Central memory CD8-positive, alpha-beta T cell (primary cell): ENCODE data around the gene ATXN1.
A peak's percentile ranks its signal among the peaks of the same experiment; 100 is the strongest.
"Not testable (repeated sequence)": the region's sequence is repeated elsewhere in the genome, so short reads cannot be mapped to it uniquely, and the experiment has no call there.

Experiments
- ATAC-seq: fragments of 150-1000 bp; cut with Tn5 transposase; replicated peaks from 2 replicates; pipeline ENCODE4 v1.10.0; 2022; ENCODE audit warnings: mild to moderate bottlenecking, moderate FRiP score, moderate number of reproducible peaks; ENCODE audit not compliant: poor library complexity, severe bottlenecking; ENCODE audit errors: extremely low read depth
- DNase-seq, 2 donors: peaks; one replicate each; pipeline ENCODE4 v3.0.0; 2021; ENCODE audit warnings: low spot score in 2 of 2
- H3K27ac Mint-ChIP-seq: one replicate; pipeline ENCODE4 v1.8.0; 2022; ENCODE audit warnings: low read depth, mild to moderate bottlenecking, moderate library complexity, mixed read lengths
- H3K27me3 Mint-ChIP-seq: one replicate; pipeline ENCODE4 v1.8.0; 2022; ENCODE audit warnings: mixed read lengths
- H3K36me3 Mint-ChIP-seq: one replicate; pipeline ENCODE4 v1.8.0; 2022; ENCODE audit warnings: mild to moderate bottlenecking, moderate library complexity, mixed read lengths; ENCODE audit not compliant: insufficient read depth
- H3K4me1 Mint-ChIP-seq: one replicate; pipeline ENCODE4 v1.8.0; 2022; ENCODE audit warnings: mixed read lengths
- H3K4me3 Mint-ChIP-seq: one replicate; pipeline ENCODE4 v1.8.0; 2022; ENCODE audit warnings: mild to moderate bottlenecking, moderate library complexity, mixed read lengths
- H3K9me3 Mint-ChIP-seq: one replicate; pipeline ENCODE4 v1.8.0; 2022; ENCODE audit warnings: mixed read lengths

The ATXN1 gene

DNA sequence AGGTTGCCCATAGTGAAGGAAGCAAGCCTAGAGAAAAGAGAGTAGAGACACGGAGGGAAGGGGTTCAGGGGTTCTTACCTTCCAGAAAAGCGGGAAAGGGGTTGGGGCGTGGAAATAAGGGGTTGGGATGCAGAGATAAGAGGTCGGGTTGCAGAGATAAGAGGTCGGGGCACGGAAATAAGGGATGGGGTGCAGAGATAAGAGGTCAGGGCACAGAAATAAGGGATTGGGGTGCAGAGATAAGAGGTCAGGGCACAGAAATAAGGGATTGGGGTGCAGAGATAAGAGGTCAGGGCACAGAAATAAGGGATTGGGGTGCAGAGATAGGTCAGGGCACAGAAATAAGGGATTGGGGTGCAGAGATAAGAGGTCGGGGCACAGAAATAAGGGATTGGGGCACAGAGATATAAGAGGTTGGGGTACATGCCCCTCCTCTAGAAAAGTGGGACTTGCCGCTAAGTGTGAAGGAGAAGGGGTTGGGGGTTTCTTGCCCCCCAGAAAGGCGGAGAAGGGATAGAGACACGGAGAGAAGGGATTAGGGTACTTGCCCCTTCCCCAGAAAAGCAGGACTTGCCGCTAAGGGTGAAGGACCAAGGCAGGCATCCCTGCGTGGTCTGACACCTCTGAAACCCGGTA lies 497.7 kb downstream of the ATXN1 start:
- not testable (repeated sequence) for H3K4me1 Mint-ChIP-seq, H3K9me3 Mint-ChIP-seq, H3K4me3 Mint-ChIP-seq, DNase-seq, H3K27me3 Mint-ChIP-seq, ATAC-seq, H3K36me3 Mint-ChIP-seq, H3K27ac Mint-ChIP-seq

DNA sequence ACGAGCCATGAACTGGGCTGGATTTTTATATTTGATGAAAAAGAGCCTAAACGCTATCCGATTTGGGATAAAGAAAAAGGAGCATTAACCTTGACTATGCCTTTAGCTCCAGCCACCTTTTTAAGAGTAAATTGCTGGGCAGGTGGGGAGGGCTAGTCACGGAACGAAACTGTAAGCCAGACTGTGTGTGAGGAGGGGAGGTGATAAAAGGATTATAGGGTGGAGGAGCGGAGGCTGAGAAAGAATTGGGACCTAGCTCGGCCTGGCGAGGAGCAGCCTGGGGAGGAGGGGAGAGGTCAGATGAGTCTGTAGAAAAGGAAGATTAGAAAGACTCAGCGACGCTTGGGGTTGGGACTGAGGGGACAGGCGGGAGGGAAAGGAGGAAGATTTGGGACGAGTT lies 498.5 kb downstream of the ATXN1 start:
- not testable (repeated sequence) for H3K27me3 Mint-ChIP-seq, H3K9me3 Mint-ChIP-seq, H3K4me1 Mint-ChIP-seq, H3K4me3 Mint-ChIP-seq, DNase-seq, H3K36me3 Mint-ChIP-seq, ATAC-seq, H3K27ac Mint-ChIP-seq

- H3K4me1 Mint-ChIP-seq, H3K27ac Mint-ChIP-seq, H3K27me3 Mint-ChIP-seq, H3K9me3 Mint-ChIP-seq, ATAC-seq, H3K4me3 Mint-ChIP-seq, H3K36me3 Mint-ChIP-seq, DNase-seq: not testable (repeated sequence)
Observed at GRCh38 chr6:16260602-16261001, 500.7 kb downstream of the ATXN1 start.

DNA sequence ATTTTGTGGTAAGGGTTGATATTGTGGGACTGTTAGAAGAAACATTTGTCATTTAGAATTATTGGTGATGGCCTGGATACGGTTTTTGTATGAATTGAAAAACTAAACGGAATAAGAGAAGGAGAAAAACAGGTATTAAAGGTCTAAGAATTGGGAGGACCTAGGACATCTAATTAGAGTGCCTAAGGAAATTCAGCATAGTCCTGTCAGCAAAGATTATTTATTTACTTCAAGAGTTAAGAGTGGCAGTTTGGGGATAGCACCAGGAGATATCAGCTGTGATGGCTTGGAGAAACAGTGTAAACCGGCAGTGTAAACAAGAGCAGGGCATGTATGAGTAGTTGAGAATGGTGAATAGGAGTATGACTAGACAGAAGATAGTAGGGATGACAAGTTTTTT lies 501.7 kb downstream of the ATXN1 start:
- not testable (repeated sequence) for ATAC-seq, H3K27me3 Mint-ChIP-seq, H3K9me3 Mint-ChIP-seq, H3K4me3 Mint-ChIP-seq, H3K36me3 Mint-ChIP-seq, H3K4me1 Mint-ChIP-seq, DNase-seq, H3K27ac Mint-ChIP-seq

DNA sequence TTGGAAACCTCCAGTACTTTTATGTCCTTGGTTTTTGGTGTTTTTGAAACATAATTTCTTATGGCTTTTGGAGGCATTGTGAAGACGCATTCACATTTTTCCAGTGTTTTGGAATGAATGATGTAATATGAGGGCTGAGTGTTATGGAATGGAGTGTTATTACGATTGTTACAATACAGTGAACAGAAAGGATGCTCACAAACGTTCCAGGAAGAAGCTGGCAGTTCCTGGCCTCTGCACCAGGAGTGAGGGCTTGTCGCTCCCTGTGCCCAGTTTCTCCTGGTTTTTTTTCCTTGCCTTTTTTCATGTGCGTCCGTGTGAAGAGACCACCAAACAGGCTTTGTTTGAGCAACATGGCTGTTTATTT lies 502.6 kb downstream of the ATXN1 start:
- H3K9me3 Mint-ChIP-seq, result no peaks in the 10 kb centered on the region
- no peaks in the 10 kb centered on the region for H3K36me3 Mint-ChIP-seq
- H3K4me1 Mint-ChIP-seq, result no peaks in the 10 kb centered on the region
- H3K27ac Mint-ChIP-seq, result no peak overlapping the region
- ATAC-seq (no peak), DNase-seq (no peak)
- no peaks in the 10 kb centered on the region for H3K27me3 Mint-ChIP-seq
- H3K4me3 Mint-ChIP-seq, result no peak overlapping the region

DNA sequence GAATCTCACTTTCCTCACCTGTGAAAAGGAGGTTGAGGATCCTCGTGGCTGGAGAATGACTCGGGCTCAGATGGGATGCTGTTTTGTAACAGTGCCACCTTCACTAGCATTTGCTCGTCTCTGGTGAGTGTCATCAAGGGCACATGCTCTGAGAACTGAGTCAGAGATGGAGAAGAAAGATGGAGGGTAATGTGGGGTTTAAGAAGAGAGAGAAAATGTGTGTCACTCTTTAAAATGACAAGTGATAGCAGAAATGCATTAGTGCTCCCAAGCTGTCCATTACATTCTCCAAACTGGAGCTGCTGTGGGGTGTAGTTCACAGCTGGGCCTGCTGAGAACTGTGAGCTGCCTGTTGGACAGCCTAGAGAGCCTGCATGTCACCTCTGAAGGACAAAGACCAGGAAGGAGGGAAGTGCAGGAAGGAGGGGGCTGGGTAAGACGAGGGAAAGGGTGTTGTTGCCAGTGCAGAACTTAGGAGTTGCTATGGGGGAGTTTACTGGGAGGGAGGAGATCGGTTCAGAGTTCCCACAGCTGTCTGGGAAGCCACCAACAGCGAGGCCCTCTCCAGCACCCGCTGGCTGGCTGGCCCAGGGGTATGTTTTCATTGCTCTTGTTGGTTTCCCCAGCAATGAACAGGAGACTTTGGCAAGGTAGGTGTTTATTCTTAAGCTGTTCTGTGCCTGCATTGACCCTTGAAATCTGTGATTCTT lies 503.1 kb downstream of the ATXN1 start:
- Mint-ChIP-seq H3K27ac (no peak overlapping the region), H3K27me3 (no peaks in the 10 kb centered on the region), H3K9me3 (no peaks in the 10 kb centered on the region), H3K36me3 (no peaks in the 10 kb centered on the region), H3K4me1 (peaks cover 3% of the 10 kb centered on the region), H3K4me3 (no peak overlapping the region)
- ATAC-seq, result no peak
- no peak for DNase-seq

DNA sequence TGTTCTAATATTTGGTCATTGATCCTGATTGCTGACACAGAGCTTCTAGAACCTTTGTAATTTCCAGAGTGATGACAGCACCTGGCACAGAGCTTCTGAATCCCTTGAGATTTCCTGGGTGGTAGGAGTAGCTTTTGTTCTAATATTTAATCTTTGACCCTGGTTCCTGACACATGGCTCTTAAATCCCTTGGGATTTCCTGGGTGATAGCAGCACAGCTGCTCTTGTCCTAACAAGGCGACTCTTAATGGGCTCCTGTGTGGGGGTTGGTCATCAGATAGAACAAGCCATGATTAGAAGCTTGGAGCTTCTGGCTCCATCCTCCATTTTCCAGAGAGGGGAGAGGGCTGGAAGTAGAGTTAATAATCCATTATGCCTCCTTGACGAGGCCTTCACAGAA lies 504.5 kb downstream of the ATXN1 start:
- no peak for DNase-seq
- H3K36me3 Mint-ChIP-seq, result no peaks in the 10 kb centered on the region

GRCh38 chr6:16254535-16254934 lies 506.7 kb downstream of the ATXN1 start:
- Mint-ChIP-seq H3K4me3 (no peak overlapping the region), H3K27ac (no peak overlapping the region), H3K9me3 (no peaks in the 10 kb centered on the region), H3K4me1 (peaks cover 13% of the 10 kb centered on the region), H3K36me3 (no peaks in the 10 kb centered on the region), H3K27me3 (no peaks in the 10 kb centered on the region)
- no peak for DNase-seq
- no peak for ATAC-seq

More for the DNA sequence above, 504.5 kb downstream of the ATXN1 start:
- ATAC-seq, result no peak
- H3K27me3 Mint-ChIP-seq, result no peaks in the 10 kb centered on the region
- H3K27ac Mint-ChIP-seq, result no peak overlapping the region
- no peak overlapping the region for H3K4me3 Mint-ChIP-seq
- peaks cover 13% of the 10 kb centered on the region for H3K4me1 Mint-ChIP-seq
- no peaks in the 10 kb centered on the region for H3K9me3 Mint-ChIP-seq

GRCh38 chr6:16253399-16254144 lies 507.7 kb downstream of the ATXN1 start:
- H3K4me1 Mint-ChIP-seq, result peaks cover 13% of the 10 kb centered on the region
- DNase-seq (no peak), ATAC-seq (no peak)
- H3K4me3 Mint-ChIP-seq, result no peak overlapping the region
- H3K27me3 Mint-ChIP-seq, result no peaks in the 10 kb centered on the region
- no peak overlapping the region for H3K27ac Mint-ChIP-seq
- no peaks in the 10 kb centered on the region for H3K36me3 Mint-ChIP-seq
- no peaks in the 10 kb centered on the region for H3K9me3 Mint-ChIP-seq

GRCh38 chr6:16252686-16253299 lies 508.5 kb downstream of the ATXN1 start:
- Mint-ChIP-seq H3K4me3 (no peak overlapping the region), H3K27me3 (no peaks in the 10 kb centered on the region), H3K4me1 (peaks cover 13% of the 10 kb centered on the region), H3K36me3 (no peaks in the 10 kb centered on the region), H3K27ac (no peak overlapping the region), H3K9me3 (no peaks in the 10 kb centered on the region)
- DNase-seq (no peak), ATAC-seq (peak; percentile 83)

GRCh38 chr6:16251706-16252105 lies 509.6 kb downstream of the ATXN1 start:
- no peaks in the 10 kb centered on the region for H3K36me3 Mint-ChIP-seq
- H3K27me3 Mint-ChIP-seq, result peaks cover 5% of the 10 kb centered on the region
- DNase-seq (no peak), ATAC-seq (no peak)
- no peak overlapping the region for H3K27ac Mint-ChIP-seq
- H3K9me3 Mint-ChIP-seq, result no peaks in the 10 kb centered on the region
- H3K4me1 Mint-ChIP-seq, result peaks cover 13% of the 10 kb centered on the region
- no peak overlapping the region for H3K4me3 Mint-ChIP-seq

GRCh38 chr6:16249971-16250370 lies 511.3 kb downstream of the ATXN1 start:
- H3K27ac Mint-ChIP-seq, result no peak overlapping the region
- H3K4me1 Mint-ChIP-seq, result peaks cover 13% of the 10 kb centered on the region
- H3K9me3 Mint-ChIP-seq, result no peaks in the 10 kb centered on the region
- H3K4me3 Mint-ChIP-seq, result no peak overlapping the region
- H3K36me3 Mint-ChIP-seq, result no peaks in the 10 kb centered on the region
- DNase-seq (no peak), ATAC-seq (no peak)
- H3K27me3 Mint-ChIP-seq, result peaks cover 19% of the 10 kb centered on the region
